Measurements from ENCODE around the gene ELP5. TPM values are rescaled to one million over a fixed set of nuclear protein-coding genes. Genes with fewer than 3 reads are reported as not detected.

The ELP5 gene
- total RNA-seq (42.2 and 48.0 TPM in 2 replicates), polyA plus RNA-seq (69.9 and 77.9 TPM in 2 replicates), polyA minus RNA-seq (38.8 and 42.6 TPM in 2 replicates)
- total RNA-seq (2013) = 30.7 TPM

GRCh38 chr17:7252176-7253043 is at the start of gene ELP5:
ELP5 (plus strand) TSS chr17:7252215; CDS start chr17:7252551, 336 bp downstream.
- Mint-ChIP-seq H3K4me1 (peaks cover 44% of the 10 kb centered on the region), H3K27me3 (no peaks in the 10 kb centered on the region), H3K9me3 (ENCODE audit: insufficient read depth) (no peaks in the 10 kb centered on the region), H3K4me3 (peak within 1 kb of the TSS; percentile 98), H3K27ac (peak within 1 kb of the TSS; percentile 100)
- TF ChIP-seq EZH2 (IDR thresholded peaks at IDR 0.05; ENCODE audit: borderline replicate concordance, insufficient read depth, low read depth, low read length, poor library complexity, severe bottlenecking) (no peak), CTCF (IDR thresholded peaks at IDR 0.05) (no peak)
- peaks cover 6 to 33% of the 10 kb centered on the region in 2 experiments for H3K36me3 ChIP-seq (replicated peaks in 1 of 2; ENCODE audit: control extremely low read depth in 1 of 2, control insufficient read depth in 1 of 2, extremely low read depth in 1 of 2, insufficient read depth in 2 of 2, low read length in 1 of 2)
- peaks cover 11% of the 10 kb centered on the region for H4K20me1 ChIP-seq (ENCODE audit: control insufficient read depth, insufficient read depth, low read length, poor library complexity, severe bottlenecking)
- peak within 1 kb of the TSS; percentile 94 for H3K9ac ChIP-seq (ENCODE audit: low read length)
- ATAC-seq (ENCODE audit: low read depth) (peak; percentile 64), DNase-seq (peak; percentile 100)
- POLR2A ChIA-PET = interaction anchor here (0.8 to 3.6 kb wide), 5 partner anchors 10 to 375 kb away, joined by 3 to 26 read pairs (median 7); partner anchors contain the start of genes ACADVL, DLG4, GABARAP and NEURL4
- H3K27ac ChIP-seq (ENCODE audit: low read length in 2 of 2) = peak within 1 kb of the TSS; percentile 98 to 100
- no peaks in the 10 kb centered on the region for H3K27me3 ChIP-seq (replicated peaks in 1 of 4; ENCODE audit: control extremely low read depth in 1 of 4, control insufficient read depth in 3 of 4, insufficient read depth in 4 of 4, low read length in 3 of 4)
- H3K79me2 ChIP-seq (ENCODE audit: control insufficient read depth, insufficient read depth, low read length) = peaks cover 52% of the 10 kb centered on the region
- H3K9me3 ChIP-seq (ENCODE audit: control extremely low read depth in 1 of 3, control insufficient read depth in 2 of 3, insufficient read depth in 1 of 3, low read length in 2 of 3) = no peaks in the 10 kb centered on the region
- intact Hi-C loops (cut with micrococcal nuclease) = loop anchor here (1.0 to 5.0 kb wide), 10 partner anchors 38 to 605 kb away; partner anchors contain the start of genes CYB5D1, EIF5A, NAA38 and NEURL4
- WGBS (ENCODE audit: insufficient coverage) = under 1% methylated on average over 47 of the region's 55 CpGs
- CTCF ChIA-PET = interaction anchor here (0.8 to 1.6 kb wide), 3 partner anchors 11 to 44 kb away, joined by 3 to 6 read pairs (median 3); partner anchors contain the start of gene PHF23
- peak within 1 kb of the TSS; percentile 86 for H2AFZ ChIP-seq (ENCODE audit: insufficient read depth, low read depth, low read length, poor library complexity, severe bottlenecking)
- H3K4me3 ChIP-seq (ENCODE audit: control extremely low read depth in 1 of 5, extremely low read depth in 1 of 5, insufficient read depth in 1 of 5, low read depth in 2 of 5, low read length in 4 of 5) = peak within 1 kb of the TSS; percentile 69 to 90 (median 78)
- H3K4me2 ChIP-seq (replicated peaks; ENCODE audit: low read depth, low read length, poor library complexity, severe bottlenecking) = peak within 1 kb of the TSS; percentile 99
- H3K4me1 ChIP-seq (ENCODE audit: control insufficient read depth in 2 of 2, insufficient read depth in 2 of 2, low read length in 2 of 2) = peaks cover 30 to 33% of the 10 kb centered on the region in 2 donors

Data from B cell (primary cell).